Measurements from ENCODE around the gene INO80. TPM values are rescaled to one million over a fixed set of nuclear protein-coding genes. Genes with fewer than 3 reads are reported as not detected.
"Not testable (repeated sequence)": the region's sequence is repeated elsewhere in the genome, so short reads cannot be mapped to it uniquely, and the experiment has no call there.

Gene INO80
- total RNA-seq, 2 donors from 2014 or later = 27.2 to 64.4 TPM

- TF ChIP-seq CTCF (IDR thresholded peaks at IDR 0.05) = no peak
- H3K36me3 ChIP-seq = peaks cover 55% of the 10 kb centered on the region
- ATAC-seq (ENCODE audit: insufficient number of reproducible peaks, low FRiP score, low read depth) = no peak
Measured at GRCh38 chr15:41079717-41080116, 36.4 kb downstream of the INO80 start.

GRCh38 chr15:41078879-41079278, 37.2 kb downstream of the INO80 start:
- not testable (repeated sequence) for H3K27me3 ChIP-seq (replicated peaks; ENCODE audit: insufficient read depth); DNase-seq (ENCODE audit: low spot score); ATAC-seq (ENCODE audit: insufficient number of reproducible peaks, low FRiP score, low read depth); H3K4me3 ChIP-seq; H3K9me3 ChIP-seq; H3K27ac ChIP-seq; H3K4me1 ChIP-seq (ENCODE audit: control insufficient read depth in 1 of 2, low read depth in 2 of 2)
- peaks cover 61% of the 10 kb centered on the region for H3K36me3 ChIP-seq

More at GRCh38 chr15:41079717-41080116, 36.4 kb downstream of the INO80 start:
- Histone ChIP-seq H3K4me3 (no peak overlapping the region), H3K27me3 (replicated peaks; ENCODE audit: insufficient read depth) (no peaks in the 10 kb centered on the region), H3K27ac (no peak overlapping the region), H3K9me3 (no peaks in the 10 kb centered on the region), H3K4me1 (ENCODE audit: control insufficient read depth in 1 of 2, low read depth in 2 of 2) (no peaks in the 10 kb centered on the region)
- DNase-seq (ENCODE audit: low spot score) = no peak

- TF ChIP-seq CTCF (IDR thresholded peaks at IDR 0.05) = no peak
- ATAC-seq (ENCODE audit: insufficient number of reproducible peaks, low FRiP score, low read depth) (no peak), DNase-seq (ENCODE audit: low spot score) (no peak)
- no peaks in the 10 kb centered on the region for H3K9me3 ChIP-seq
- no peak overlapping the region for H3K27ac ChIP-seq
- H3K4me1 ChIP-seq (ENCODE audit: control insufficient read depth in 1 of 2, low read depth in 2 of 2) = no peaks in the 10 kb centered on the region
- H3K36me3 ChIP-seq = peaks cover 63% of the 10 kb centered on the region
- no peaks in the 10 kb centered on the region for H3K27me3 ChIP-seq (replicated peaks; ENCODE audit: insufficient read depth)
- no peak overlapping the region for H3K4me3 ChIP-seq
Measured at GRCh38 chr15:41078125-41078524, 38.0 kb downstream of the INO80 start.

- no peaks in the 10 kb centered on the region for H3K4me1 ChIP-seq (ENCODE audit: control insufficient read depth in 1 of 2, low read depth in 2 of 2)
Measured at GRCh38 chr15:41073028-41073427, 43.1 kb downstream of the INO80 start.

GRCh38 chr15:41072013-41072412, 44.1 kb downstream of the INO80 start:
- no peak for TF ChIP-seq CTCF (IDR thresholded peaks at IDR 0.05)
- H3K36me3 ChIP-seq = peaks cover 43% of the 10 kb centered on the region
- DNase-seq (ENCODE audit: low spot score) = no peak

More at GRCh38 chr15:41073028-41073427, 43.1 kb downstream of the INO80 start:
- H3K4me3 ChIP-seq = no peak overlapping the region
- ATAC-seq (ENCODE audit: insufficient number of reproducible peaks, low FRiP score, low read depth) = no peak
- no peak for DNase-seq (ENCODE audit: low spot score)
- TF ChIP-seq CTCF (IDR thresholded peaks at IDR 0.05) = no peak
- no peaks in the 10 kb centered on the region for H3K9me3 ChIP-seq
- H3K27ac ChIP-seq = no peak overlapping the region
- peaks cover 39% of the 10 kb centered on the region for H3K36me3 ChIP-seq
- H3K27me3 ChIP-seq (replicated peaks; ENCODE audit: insufficient read depth) = no peaks in the 10 kb centered on the region

GRCh38 chr15:41066516-41066915, 49.6 kb downstream of the INO80 start:
- TF ChIP-seq CTCF (IDR thresholded peaks at IDR 0.05) = no peak
- Histone ChIP-seq H3K9me3 (peaks cover 7% of the 10 kb centered on the region), H3K36me3 (peaks cover 50% of the 10 kb centered on the region), H3K27me3 (replicated peaks; ENCODE audit: insufficient read depth) (no peaks in the 10 kb centered on the region), H3K27ac (no peak overlapping the region), H3K4me3 (no peak overlapping the region), H3K4me1 (ENCODE audit: control insufficient read depth in 1 of 2, low read depth in 2 of 2) (no peaks in the 10 kb centered on the region)
- DNase-seq (ENCODE audit: low spot score) (no peak), ATAC-seq (ENCODE audit: insufficient number of reproducible peaks, low FRiP score, low read depth) (no peak)

More at GRCh38 chr15:41072013-41072412, 44.1 kb downstream of the INO80 start:
- no peak overlapping the region for H3K4me3 ChIP-seq
- no peaks in the 10 kb centered on the region for H3K9me3 ChIP-seq
- no peaks in the 10 kb centered on the region for H3K4me1 ChIP-seq (ENCODE audit: control insufficient read depth in 1 of 2, low read depth in 2 of 2)
- H3K27ac ChIP-seq = no peak overlapping the region
- no peak for ATAC-seq (ENCODE audit: insufficient number of reproducible peaks, low FRiP score, low read depth)
- H3K27me3 ChIP-seq (replicated peaks; ENCODE audit: insufficient read depth) = no peaks in the 10 kb centered on the region
